Activated CD8-positive, alpha-beta T cell treated with anti-CD3 and anti-CD28 coated beads for 36 hours (primary cell): Measurements from ENCODE around the gene EDAR. TPM values are rescaled to one million over a fixed set of nuclear protein-coding genes. Genes with fewer than 3 reads are reported as not detected.

Source experiments
- ATAC-seq: fragments of 200-7000 bp; cut with Tn5 transposase; one replicate; pipeline ENCODE4 v1.10.0; 2021; ENCODE audit warnings: mild to moderate bottlenecking, moderate library complexity
- CTCF ChIA-PET: fragments of 350-600 bp; sonication (Branson Sonifier 250); formaldehyde crosslinking; loops from one replicate; lab custom pipeline; 2021; ENCODE audit warnings: antibody characterized with exemption; lab: Charles Lee
- POLR2A ChIA-PET: fragments of 350-600 bp; sonication (Branson Sonifier 250); formaldehyde crosslinking; loops from one replicate; lab custom pipeline; 2021; ENCODE audit warnings: antibody characterized with exemption; lab: Charles Lee
- DNase-seq: peaks from one replicate; pipeline ENCODE4 v3.0.0-alpha.2; 2020
- H3K27ac Mint-ChIP-seq: one replicate; pipeline ENCODE4 v1.8.0; 2021; ENCODE audit warnings: mild to moderate bottlenecking, mixed read lengths
- H3K27me3 Mint-ChIP-seq: one replicate; pipeline ENCODE4 v1.8.0; 2021; ENCODE audit warnings: mixed read lengths
- H3K36me3 Mint-ChIP-seq: one replicate; pipeline ENCODE4 v1.8.0; 2021; ENCODE audit warnings: low read depth, mixed read lengths
- H3K4me1 Mint-ChIP-seq: one replicate; pipeline ENCODE4 v1.8.0; 2021; ENCODE audit warnings: low read depth, mixed read lengths
- H3K4me3 Mint-ChIP-seq: one replicate; pipeline ENCODE4 v1.8.0; 2021; ENCODE audit warnings: mild to moderate bottlenecking, moderate library complexity, mixed read lengths
- H3K9me3 Mint-ChIP-seq: one replicate; pipeline ENCODE4 v1.8.0; 2021; ENCODE audit warnings: mixed read lengths
- CTCF ChIP-seq: fragments of 200-600 bp; IDR thresholded peaks from one replicate; pipeline ENCODE4 v1.8.0; 2022; ENCODE audit warnings: antibody characterized with exemption, mild to moderate bottlenecking
- intact Hi-C: fragments of 100-400 bp; cut with micrococcal nuclease; formaldehyde crosslinking; loops from one replicate; pipeline ENCODE4 v1.10.0; 2022
- total RNA-seq, 2 experiments: library from RNA; stranded (reverse); gene quantifications; one replicate each; pipeline ENCODE4 v1.2.3, GENCODE V29; 2021

The EDAR gene
- total RNA-seq, 2 experiments from 2014 or later = 0.09 to 0.11 TPM

- intact Hi-C loops = loop anchor here (2.0 kb wide), 1 partner anchor 60 kb away; the partner anchor contains the start of gene EDAR
- Mint-ChIP-seq H3K9me3 (no peaks in the 10 kb centered on the region), H3K27me3 (no peaks in the 10 kb centered on the region), H3K4me1 (peaks cover 2% of the 10 kb centered on the region), H3K4me3 (no peak overlapping the region), H3K36me3 (no peaks in the 10 kb centered on the region), H3K27ac (no peak overlapping the region)
- ChIA-PET POLR2A (interaction anchor here (0.8 kb wide), 1 partner anchor 142 kb away, joined by 3 read pairs; the partner anchor contains the start of gene CCDC138), CTCF (interaction anchor here (0.7 to 5.9 kb wide), 30 partner anchors 11 to 581 kb away, joined by 3 to 52 read pairs (median 5); partner anchors contain the start of gene EDAR)
- DNase-seq (no peak), ATAC-seq (no peak)
- TF ChIP-seq CTCF = peak; percentile 55
Measured at GRCh38 chr2:108928660-108929377, 60.2 kb downstream of the EDAR start.

- POLR2A ChIA-PET = interaction anchor here (0.8 kb wide), 1 partner anchor 142 kb away, joined by 3 read pairs; the partner anchor contains the start of gene CCDC138
- peak; percentile 85 for TF ChIP-seq CTCF
- ATAC-seq (peak; percentile 74), DNase-seq (peak; percentile 55)
- no peaks in the 10 kb centered on the region for H3K9me3 Mint-ChIP-seq
- CTCF ChIA-PET = interaction anchor here (0.7 to 5.9 kb wide), 32 partner anchors 8 to 582 kb away, joined by 3 to 52 read pairs (median 4); partner anchors contain the start of gene EDAR
- intact Hi-C loops = loop anchor here (2.0 kb wide), 1 partner anchor 61 kb away; the partner anchor contains the start of gene EDAR
- H3K4me1 Mint-ChIP-seq = peaks cover 2% of the 10 kb centered on the region
- no peak overlapping the region for H3K4me3 Mint-ChIP-seq
- H3K27me3 Mint-ChIP-seq = no peaks in the 10 kb centered on the region
- no peaks in the 10 kb centered on the region for H3K36me3 Mint-ChIP-seq
- no peak overlapping the region for H3K27ac Mint-ChIP-seq
Measured at GRCh38 chr2:108927936-108928659, 60.9 kb downstream of the EDAR start.

GRCh38 chr2:108927405-108927804, 61.6 kb downstream of the EDAR start:
- no peaks in the 10 kb centered on the region for H3K36me3 Mint-ChIP-seq
- H3K9me3 Mint-ChIP-seq = no peaks in the 10 kb centered on the region
- no peak overlapping the region for H3K4me3 Mint-ChIP-seq
- H3K4me1 Mint-ChIP-seq = peaks cover 2% of the 10 kb centered on the region
- DNase-seq (no peak), ATAC-seq (no peak)
- TF ChIP-seq CTCF = no peak
- H3K27me3 Mint-ChIP-seq = no peaks in the 10 kb centered on the region
- CTCF ChIA-PET = interaction anchor here (0.9 to 5.9 kb wide), 10 partner anchors 9 to 93 kb away, joined by 3 to 52 read pairs (median 6); partner anchors contain the start of gene EDAR
- no peak overlapping the region for H3K27ac Mint-ChIP-seq
- intact Hi-C loops = no loop called here
- POLR2A ChIA-PET = no interaction called here

GRCh38 chr2:108926561-108927380, 62.2 kb downstream of the EDAR start:
- CTCF ChIA-PET = interaction anchor here (0.9 to 5.9 kb wide), 7 partner anchors 10 to 94 kb away, joined by 3 to 52 read pairs (median 5); partner anchors contain the start of gene EDAR
- intact Hi-C loops = no loop called here
- H3K4me1 Mint-ChIP-seq = peaks cover 2% of the 10 kb centered on the region
- POLR2A ChIA-PET = no interaction called here
- H3K9me3 Mint-ChIP-seq = no peaks in the 10 kb centered on the region
- H3K27me3 Mint-ChIP-seq = no peaks in the 10 kb centered on the region
- H3K27ac Mint-ChIP-seq = no peak overlapping the region
- TF ChIP-seq CTCF = no peak
- H3K36me3 Mint-ChIP-seq = no peaks in the 10 kb centered on the region
- H3K4me3 Mint-ChIP-seq = no peak overlapping the region
- DNase-seq = no peak
- ATAC-seq = no peak
